B cell (primary cell): Measurements from ENCODE around the gene PARD3. TPM values are rescaled to one million over a fixed set of nuclear protein-coding genes. Genes with fewer than 3 reads are reported as not detected.

Experiments
- ATAC-seq: fragments of 200-7000 bp; cut with Tn5 transposase; one replicate; pipeline ENCODE4 v1.10.0; 2021; ENCODE audit warnings: low read depth, mild to moderate bottlenecking, moderate number of reproducible peaks, moderate library complexity
- CTCF ChIA-PET: fragments of 350-600 bp; sonication (Branson Sonifier 250); formaldehyde crosslinking; loops from one replicate; lab custom pipeline; 2021; ENCODE audit warnings: antibody characterized with exemption, inconsistent platforms; lab: Charles Lee
- POLR2A ChIA-PET: fragments of 350-600 bp; sonication (Branson Sonifier 250); formaldehyde crosslinking; loops from one replicate; lab custom pipeline; 2021; ENCODE audit warnings: antibody characterized with exemption; lab: Charles Lee
- DNase-seq: peaks from one replicate; pipeline ENCODE4 v3.0.0; 2013
- H2AFZ ChIP-seq: 2 replicates; pipeline ENCODE4 v1.6.1; 2012; ENCODE audit warnings: mild to moderate bottlenecking, low read depth, low read length; ENCODE audit not compliant: insufficient read depth, poor library complexity, severe bottlenecking
- H3K27ac ChIP-seq, 2 donors: 1 replicate in 1 of 2; 2 replicates in 1 of 2; pipeline ENCODE4 v1.5.1; 2012 to 2013; ENCODE audit warnings: low read length in 2 of 2, mild to moderate bottlenecking in 2 of 2, moderate library complexity in 1 of 2
- H3K27me3 ChIP-seq, 4 experiments: fragments of 200-600 bp in 1 of 4; sonication (generic) in 1 of 4; replicated peaks in 1 of 4; 1 replicate in 2 of 4; 2 replicates in 2 of 4; pipeline versions ENCODE4 v1.6.1 to v1.7.0; 2013 to 2016; ENCODE audit warnings: low read length in 3 of 4, mild to moderate bottlenecking in 2 of 4, mixed read lengths in 1 of 4, moderate library complexity in 1 of 4; ENCODE audit not compliant: insufficient read depth in 4 of 4, control insufficient read depth in 3 of 4; ENCODE audit errors: control extremely low read depth in 1 of 4
- H3K36me3 ChIP-seq, 2 experiments: replicated peaks in 1 of 2; 1 replicate in 1 of 2; 2 replicates in 1 of 2; pipeline versions ENCODE4 v1.6.1 to v1.7.1; 2013; ENCODE audit warnings: low read length in 1 of 2; ENCODE audit not compliant: insufficient read depth in 2 of 2, control insufficient read depth in 1 of 2; ENCODE audit errors: control extremely low read depth in 1 of 2, extremely low read depth in 1 of 2
- H3K4me1 ChIP-seq, 2 donors: fragments of 200-600 bp in 1 of 2; sonication (generic) in 1 of 2; 1 replicate in 1 of 2; 2 replicates in 1 of 2; pipeline versions ENCODE4 v1.5.1 to v1.6.1; 2013 to 2017; ENCODE audit warnings: low read length in 2 of 2; ENCODE audit not compliant: control insufficient read depth in 2 of 2, insufficient read depth in 2 of 2
- H3K4me2 ChIP-seq: replicated peaks from 2 replicates; pipeline ENCODE3; 2012; ENCODE audit warnings: mild to moderate bottlenecking, low read depth, low read length; ENCODE audit not compliant: poor library complexity, severe bottlenecking
- H3K4me3 ChIP-seq, 5 experiments: fragments of 200-600 bp in 1 of 5; sonication (generic) in 1 of 5; 1 replicate in 3 of 5; 2 replicates in 2 of 5; pipeline versions ENCODE4 v1.5.1 to v1.7.0; 2011 to 2016; ENCODE audit warnings: low read length in 4 of 5, mild to moderate bottlenecking in 4 of 5, low read depth in 2 of 5, control low read depth in 1 of 5, moderate library complexity in 1 of 5; ENCODE audit not compliant: insufficient read depth in 1 of 5; ENCODE audit errors: control extremely low read depth in 1 of 5, extremely low read depth in 1 of 5
- H3K79me2 ChIP-seq: fragments of 200-600 bp; sonication (generic); one replicate; pipeline ENCODE4 v1.6.0; 2016; ENCODE audit warnings: low read length; ENCODE audit not compliant: control insufficient read depth, insufficient read depth
- H3K9ac ChIP-seq: fragments of 200-600 bp; sonication (generic); 2 replicates; pipeline ENCODE4 v1.6.1; 2017; ENCODE audit warnings: mild to moderate bottlenecking, low read length, moderate library complexity
- H3K9me3 ChIP-seq, 3 donors: one replicate each; pipeline versions ENCODE4 v1.6.1 to v1.7.1; 2013; ENCODE audit warnings: low read length in 2 of 3; ENCODE audit not compliant: control insufficient read depth in 2 of 3, insufficient read depth in 1 of 3; ENCODE audit errors: control extremely low read depth in 1 of 3
- H4K20me1 ChIP-seq: 2 replicates; pipeline ENCODE4 v1.6.0; 2012; ENCODE audit warnings: mild to moderate bottlenecking, low read length; ENCODE audit not compliant: insufficient read depth, control insufficient read depth, poor library complexity, severe bottlenecking
- H3K27ac Mint-ChIP-seq: one replicate; pipeline ENCODE4 v1.8.0; 2021; ENCODE audit warnings: mixed read lengths
- H3K27me3 Mint-ChIP-seq: one replicate; pipeline ENCODE4 v1.8.0; 2021; ENCODE audit warnings: mixed read lengths
- H3K4me1 Mint-ChIP-seq: one replicate; pipeline ENCODE4 v1.8.0; 2021; ENCODE audit warnings: mixed read lengths
- H3K4me3 Mint-ChIP-seq: one replicate; pipeline ENCODE4 v1.8.0; 2021; ENCODE audit warnings: mixed read lengths
- H3K9me3 Mint-ChIP-seq: one replicate; pipeline ENCODE4 v1.8.0; 2022; ENCODE audit warnings: mixed read lengths; ENCODE audit not compliant: insufficient read depth
- CTCF ChIP-seq: fragments of 200-600 bp; IDR thresholded peaks from one replicate; pipeline ENCODE4 v1.8.0; 2022; ENCODE audit warnings: antibody characterized with exemption, mild to moderate bottlenecking
- EZH2 ChIP-seq: IDR thresholded peaks from 2 replicates; pipeline ENCODE4 v1.6.1; 2012; ENCODE audit warnings: borderline replicate concordance, low read depth, mild to moderate bottlenecking, moderate library complexity, low read length; ENCODE audit not compliant: insufficient read depth, poor library complexity, severe bottlenecking
- WGBS: methylation state at CpG from one replicate; pipeline ENCODE4 v1.1.5; 2013; ENCODE audit warnings: missing lambda C conversion rate; ENCODE audit not compliant: insufficient coverage; 5-methylcytosine and 5-hydroxymethylcytosine counted together
- intact Hi-C: fragments of 100-400 bp; cut with micrococcal nuclease; formaldehyde crosslinking; loops from one replicate; pipeline ENCODE4 v1.10.0; 2022
- polyA plus RNA-seq: library from polyadenylated mRNA; depleted of rRNA; stranded (reverse); fragments of >200 nt; gene quantifications from 2 replicates; pipeline ENCODE4 v1.2.3, GENCODE V29; 2012
- total RNA-seq, 2 donors: library from RNA; stranded (reverse); fragments of 120-200 nt in 1 of 2; gene quantifications; 1 replicate in 1 of 2; 2 replicates in 1 of 2; pipeline versions ENCODE4 v1.2.3 to v1.2.4, GENCODE V29; 2013 to 2022

Gene PARD3
- total and polyA plus RNA-seq, 2 donors (not counting 1 experiment from before 2014, with no cell fraction given): not detected

DNA sequence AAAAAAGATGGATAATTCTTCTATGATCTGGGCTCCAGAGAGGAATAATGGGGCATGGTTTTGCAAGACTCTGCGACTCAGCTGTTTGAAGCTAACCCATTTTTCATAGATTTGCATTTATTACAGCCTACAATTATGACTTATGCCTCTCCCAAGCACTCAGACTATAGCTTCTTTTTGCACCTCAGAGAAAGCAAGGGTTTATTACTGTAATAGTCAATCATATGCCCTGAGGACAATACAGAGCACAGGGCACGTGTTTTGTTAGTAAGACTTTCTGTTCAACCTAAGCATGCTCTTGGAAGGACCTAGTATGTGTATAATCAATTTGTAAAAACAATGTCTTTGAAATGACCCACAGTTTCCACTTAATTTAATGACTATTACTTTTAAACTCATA lies 221.2 kb downstream of the PARD3 start:
- POLR2A ChIA-PET: no interaction called here
- no peak overlapping the region for H3K9ac ChIP-seq

DNA sequence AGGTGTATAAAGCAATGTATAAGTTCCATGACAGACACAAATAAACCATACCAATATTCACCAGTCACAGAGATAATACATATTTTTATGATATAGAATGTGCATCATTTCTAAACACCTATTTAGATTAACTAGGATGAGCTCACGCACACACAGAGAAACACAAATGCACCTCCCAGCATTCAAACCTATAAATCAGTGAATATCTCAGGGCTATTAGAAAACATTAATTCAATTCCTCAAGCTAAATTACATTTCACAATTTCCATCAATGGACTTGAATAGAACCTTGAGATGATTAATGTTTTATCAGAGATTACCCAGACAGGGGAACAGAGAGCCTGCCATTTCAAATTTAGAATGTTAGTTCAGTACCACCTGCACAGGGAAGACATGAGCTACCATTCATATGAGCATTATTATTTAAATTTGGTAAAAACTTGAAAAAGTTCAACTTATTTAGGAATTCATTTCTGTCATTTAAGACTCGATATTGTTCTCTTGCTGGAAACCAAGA lies 221.7 kb downstream of the PARD3 start:
- no peak overlapping the region for H2AFZ ChIP-seq
- ChIA-PET CTCF (interaction anchor here (0.8 kb wide), 1 partner anchor 47 kb away, joined by 3 read pairs; no protein-coding TSS in a partner anchor), POLR2A (no interaction called here)
- no peak overlapping the region for H3K27ac ChIP-seq
- H3K79me2 ChIP-seq: no peaks in the 10 kb centered on the region
- no peaks in the 10 kb centered on the region for H3K4me1 Mint-ChIP-seq
- H3K36me3 ChIP-seq: no peaks in the 10 kb centered on the region
- H3K27me3 ChIP-seq: no peaks in the 10 kb centered on the region
- no peak for DNase-seq
- no peak overlapping the region for H3K4me3 Mint-ChIP-seq
- no peak overlapping the region for H3K4me2 ChIP-seq
- intact Hi-C loops: no loop called here
- H3K9me3 Mint-ChIP-seq: no peaks in the 10 kb centered on the region
- H3K9ac ChIP-seq: no peak overlapping the region
- no CpG with 5 or more reads among the region's 2 CpGs for WGBS
- H3K27me3 Mint-ChIP-seq: no peaks in the 10 kb centered on the region
- no peak overlapping the region for H3K4me3 ChIP-seq
- H3K27ac Mint-ChIP-seq: no peak overlapping the region
- no peaks in the 10 kb centered on the region for H3K4me1 ChIP-seq
- H3K9me3 ChIP-seq: no peaks in the 10 kb centered on the region
- no peaks in the 10 kb centered on the region for H4K20me1 ChIP-seq
- no peak for TF ChIP-seq CTCF
- no peak for TF ChIP-seq EZH2
- no peak for ATAC-seq

More for the DNA sequence above, 221.2 kb downstream of the PARD3 start:
- H3K9me3 Mint-ChIP-seq: no peaks in the 10 kb centered on the region
- H3K27me3 Mint-ChIP-seq: peaks cover under 1% of the 10 kb centered on the region
- Histone ChIP-seq H3K4me3 (no peak overlapping the region), H3K4me1 (no peaks in the 10 kb centered on the region), H3K27ac (no peak overlapping the region), H3K27me3 (no peaks in the 10 kb centered on the region), H3K79me2 (no peaks in the 10 kb centered on the region), H2AFZ (no peak overlapping the region), H4K20me1 (no peaks in the 10 kb centered on the region), H3K36me3 (no peaks in the 10 kb centered on the region), H3K9me3 (no peaks in the 10 kb centered on the region), H3K4me2 (no peak overlapping the region)
- ATAC-seq: no peak
- DNase-seq: no peak
- no peak for TF ChIP-seq EZH2
- TF ChIP-seq CTCF: no peak
- no CpG with 5 or more reads among the region's 2 CpGs for WGBS
- intact Hi-C loops: no loop called here
- H3K4me1 Mint-ChIP-seq: no peaks in the 10 kb centered on the region
- no peak overlapping the region for H3K27ac Mint-ChIP-seq
- CTCF ChIA-PET: interaction anchor here (0.8 kb wide), 1 partner anchor 46 kb away, joined by 3 read pairs; no protein-coding TSS in a partner anchor
- H3K4me3 Mint-ChIP-seq: no peak overlapping the region
